Measurements from ENCODE around the gene OTUD1.

OTUD1 gene

DNA sequence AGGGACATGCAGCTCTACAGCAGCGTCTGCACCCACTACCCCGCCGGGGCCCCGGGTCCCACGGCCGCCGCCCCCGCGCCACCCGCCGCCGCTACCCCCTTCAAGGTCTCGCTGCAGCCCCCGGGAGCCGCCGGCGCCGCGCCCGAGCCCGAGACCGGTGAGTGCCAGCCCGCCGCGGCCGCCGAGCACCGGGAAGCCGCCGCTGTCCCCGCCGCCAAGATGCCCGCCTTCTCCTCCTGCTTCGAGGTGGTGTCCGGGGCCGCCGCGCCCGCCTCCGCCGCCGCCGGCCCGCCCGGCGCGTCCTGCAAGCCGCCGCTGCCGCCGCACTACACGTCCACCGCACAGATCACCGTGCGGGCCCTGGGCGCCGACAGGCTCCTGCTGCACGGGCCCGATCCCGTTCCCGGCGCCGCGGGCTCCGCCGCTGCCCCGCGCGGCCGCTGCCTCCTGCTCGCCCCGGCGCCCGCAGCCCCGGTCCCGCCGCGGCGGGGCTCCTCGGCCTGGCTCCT lies 631 bp downstream of the OTUD1 start:
- TF ChIP-seq, protein P1, sequence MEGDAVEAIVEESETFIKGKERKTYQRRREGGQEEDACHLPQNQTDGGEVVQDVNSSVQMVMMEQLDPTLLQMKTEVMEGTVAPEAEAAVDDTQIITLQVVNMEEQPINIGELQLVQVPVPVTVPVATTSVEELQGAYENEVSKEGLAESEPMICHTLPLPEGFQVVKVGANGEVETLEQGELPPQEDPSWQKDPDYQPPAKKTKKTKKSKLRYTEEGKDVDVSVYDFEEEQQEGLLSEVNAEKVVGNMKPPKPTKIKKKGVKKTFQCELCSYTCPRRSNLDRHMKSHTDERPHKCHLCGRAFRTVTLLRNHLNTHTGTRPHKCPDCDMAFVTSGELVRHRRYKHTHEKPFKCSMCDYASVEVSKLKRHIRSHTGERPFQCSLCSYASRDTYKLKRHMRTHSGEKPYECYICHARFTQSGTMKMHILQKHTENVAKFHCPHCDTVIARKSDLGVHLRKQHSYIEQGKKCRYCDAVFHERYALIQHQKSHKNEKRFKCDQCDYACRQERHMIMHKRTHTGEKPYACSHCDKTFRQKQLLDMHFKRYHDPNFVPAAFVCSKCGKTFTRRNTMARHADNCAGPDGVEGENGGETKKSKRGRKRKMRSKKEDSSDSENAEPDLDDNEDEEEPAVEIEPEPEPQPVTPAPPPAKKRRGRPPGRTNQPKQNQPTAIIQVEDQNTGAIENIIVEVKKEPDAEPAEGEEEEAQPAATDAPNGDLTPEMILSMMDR (IDR thresholded peaks at IDR 0.05; ENCODE audit: insufficient read depth, low read length, poor library complexity, severe bottlenecking): no peak
- DNase-seq (ENCODE audit: extremely low read depth, insufficient read length): peak; percentile 38
- peak overlapping the region; percentile 65 for H3K4me3 ChIP-seq (replicated peaks; ENCODE audit: low read depth, low read length)
- H3K27me3 ChIP-seq (replicated peaks; ENCODE audit: control insufficient read depth, insufficient read depth, low read length): no peaks in the 10 kb centered on the region
- H3K36me3 ChIP-seq (ENCODE audit: control insufficient read depth, insufficient read depth, low read length): no peaks in the 10 kb centered on the region

DNA sequence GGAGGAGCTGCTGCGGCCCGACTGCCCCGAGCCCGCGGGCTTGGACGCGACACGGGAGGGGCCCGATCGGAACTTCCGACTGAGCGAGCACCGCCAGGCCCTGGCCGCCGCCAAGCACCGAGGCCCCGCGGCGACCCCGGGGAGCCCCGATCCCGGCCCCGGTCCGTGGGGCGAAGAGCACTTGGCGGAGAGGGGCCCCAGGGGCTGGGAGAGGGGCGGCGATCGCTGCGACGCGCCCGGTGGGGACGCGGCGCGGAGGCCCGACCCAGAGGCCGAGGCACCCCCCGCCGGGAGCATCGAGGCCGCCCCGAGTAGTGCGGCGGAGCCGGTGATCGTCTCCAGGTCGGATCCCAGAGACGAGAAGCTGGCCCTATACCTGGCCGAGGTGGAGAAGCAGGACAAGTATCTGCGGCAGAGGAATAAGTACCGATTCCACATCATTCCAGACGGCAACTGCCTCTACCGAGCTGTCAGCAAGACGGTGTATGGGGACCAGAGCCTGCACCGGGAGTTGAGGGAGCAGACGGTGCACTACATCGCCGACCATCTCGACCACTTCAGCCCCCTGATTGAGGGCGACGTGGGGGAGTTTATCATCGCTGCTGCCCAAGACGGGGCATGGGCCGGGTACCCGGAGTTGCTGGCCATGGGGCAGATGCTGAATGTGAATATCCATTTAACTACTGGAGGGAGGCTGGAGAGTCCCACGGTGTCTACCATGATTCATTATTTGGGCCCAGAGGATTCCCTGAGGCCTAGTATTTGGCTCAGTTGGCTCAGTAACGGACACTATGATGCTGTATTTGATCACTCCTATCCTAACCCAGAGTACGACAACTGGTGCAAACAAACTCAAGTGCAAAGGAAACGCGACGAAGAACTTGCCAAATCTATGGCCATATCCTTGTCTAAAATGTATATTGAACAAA lies 1.4 kb downstream of the OTUD1 start:
- TF ChIP-seq, protein P1 (IDR thresholded peaks at IDR 0.05; ENCODE audit: insufficient read depth, low read length, poor library complexity, severe bottlenecking): no peak
- peak; percentile 45 for DNase-seq (ENCODE audit: extremely low read depth, insufficient read length)

DNA sequence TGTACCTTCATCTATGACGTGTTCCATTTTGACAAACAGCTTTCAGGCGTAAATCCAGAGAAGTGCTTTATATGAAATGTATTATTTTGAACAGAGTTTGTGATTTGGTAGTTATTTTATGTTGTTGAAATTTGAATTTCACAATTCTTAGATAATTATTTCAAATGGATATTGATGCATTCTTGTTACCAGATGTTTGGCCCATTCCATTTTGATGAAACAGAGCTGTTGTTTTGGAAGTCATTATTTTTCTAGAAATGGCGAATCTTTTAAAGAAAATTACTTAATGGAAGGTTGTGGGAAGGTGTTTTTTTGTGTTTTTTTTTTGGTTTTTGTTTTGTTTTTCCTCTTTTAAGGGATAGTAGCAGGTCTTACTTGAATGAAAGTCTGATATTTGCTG lies 2.4 kb downstream of the OTUD1 start:
- TF ChIP-seq, protein P1 (IDR thresholded peaks at IDR 0.05; ENCODE audit: insufficient read depth, low read length, poor library complexity, severe bottlenecking): no peak
- H3K36me3 ChIP-seq (ENCODE audit: control insufficient read depth, insufficient read depth, low read length): no peaks in the 10 kb centered on the region
- no peak for DNase-seq (ENCODE audit: extremely low read depth, insufficient read length)
- H3K27me3 ChIP-seq (replicated peaks; ENCODE audit: control insufficient read depth, insufficient read depth, low read length): no peaks in the 10 kb centered on the region
- peak overlapping the region; percentile 65 for H3K4me3 ChIP-seq (replicated peaks; ENCODE audit: low read depth, low read length)

More for the DNA sequence above, 1.4 kb downstream of the OTUD1 start:
- H3K4me3 ChIP-seq (replicated peaks; ENCODE audit: low read depth, low read length): peak overlapping the region; percentile 65
- no peaks in the 10 kb centered on the region for H3K36me3 ChIP-seq (ENCODE audit: control insufficient read depth, insufficient read depth, low read length)
- H3K27me3 ChIP-seq (replicated peaks; ENCODE audit: control insufficient read depth, insufficient read depth, low read length): no peaks in the 10 kb centered on the region

DNA sequence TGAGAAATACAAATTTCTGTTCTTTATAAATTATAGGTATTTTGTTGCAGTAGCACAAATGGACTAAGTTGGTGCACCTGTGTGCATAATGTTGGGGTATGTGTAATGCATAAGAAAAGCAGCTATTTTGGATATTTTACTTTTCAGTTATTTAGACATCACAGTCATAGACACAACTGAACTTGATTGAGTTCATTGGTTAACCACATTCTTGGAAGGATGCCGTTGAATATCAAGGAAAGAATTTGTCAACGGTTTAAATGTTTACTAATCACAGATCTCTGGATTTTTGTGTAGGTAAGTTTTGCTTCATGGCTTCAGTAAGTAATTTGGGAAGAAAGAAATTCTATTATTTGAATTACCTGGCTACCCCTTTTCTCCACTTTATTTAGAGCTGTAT lies 4.1 kb downstream of the OTUD1 start:
- no peak overlapping the region for H3K4me3 ChIP-seq (replicated peaks; ENCODE audit: low read depth, low read length)
- no peak for DNase-seq (ENCODE audit: extremely low read depth, insufficient read length)
- TF ChIP-seq, protein P1 (IDR thresholded peaks at IDR 0.05; ENCODE audit: insufficient read depth, low read length, poor library complexity, severe bottlenecking): no peak

DNA sequence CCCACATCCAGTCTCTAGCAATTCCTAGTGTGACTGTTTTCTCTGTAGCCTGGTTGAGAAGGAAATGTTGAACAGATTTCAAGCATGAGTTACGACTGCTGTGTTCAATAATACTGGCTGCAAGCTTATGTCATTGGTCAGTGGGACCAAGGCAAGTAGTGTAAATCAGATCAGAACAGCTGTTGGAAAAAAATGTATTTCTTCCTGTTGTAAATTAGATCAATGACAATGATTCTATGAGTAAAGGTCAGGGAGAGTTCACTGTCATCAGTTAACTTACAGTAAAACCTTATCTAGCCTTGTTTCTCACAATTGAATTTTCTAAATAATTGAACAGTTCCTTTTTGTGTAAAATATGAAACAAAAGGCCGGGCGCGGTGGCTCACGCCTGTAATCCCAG lies 6.7 kb downstream of the OTUD1 start:
- Histone ChIP-seq H3K36me3 (ENCODE audit: control insufficient read depth, insufficient read depth, low read length) (no peaks in the 10 kb centered on the region), H3K27me3 (replicated peaks; ENCODE audit: control insufficient read depth, insufficient read depth, low read length) (no peaks in the 10 kb centered on the region), H3K4me3 (replicated peaks; ENCODE audit: low read depth, low read length) (no peak overlapping the region)
- no peak for DNase-seq (ENCODE audit: extremely low read depth, insufficient read length)
- TF ChIP-seq, protein P1 (IDR thresholded peaks at IDR 0.05; ENCODE audit: insufficient read depth, low read length, poor library complexity, severe bottlenecking): no peak

More for the DNA sequence above, 4.1 kb downstream of the OTUD1 start:
- Histone ChIP-seq H3K27me3 (replicated peaks; ENCODE audit: control insufficient read depth, insufficient read depth, low read length) (no peaks in the 10 kb centered on the region), H3K36me3 (ENCODE audit: control insufficient read depth, insufficient read depth, low read length) (no peaks in the 10 kb centered on the region)
